Stimulated activated CD4-positive, alpha-beta T cell treated with anti-CD3 and anti-CD28 coated beads, Interleukin-2, amount 100 ng/mL, for 48 hours (primary cell): ENCODE results near the gene F9.
"Not testable (repeated sequence)": the region's sequence is repeated elsewhere in the genome, so short reads cannot be mapped to it uniquely, and the experiment has no call there.

Source experiments
- DNase-seq, 2 donors: peaks; one replicate each; pipeline ENCODE4 v3.0.0-alpha.2; 2020

F9 gene

GRCh38 chrX:139530550-139530949, at the start of gene F9:
Gene F9, plus strand, starts transcription at chrX:139530739. Its CDS starts 26 bp downstream, at chrX:139530765.
- DNase-seq: no peak

DNA sequence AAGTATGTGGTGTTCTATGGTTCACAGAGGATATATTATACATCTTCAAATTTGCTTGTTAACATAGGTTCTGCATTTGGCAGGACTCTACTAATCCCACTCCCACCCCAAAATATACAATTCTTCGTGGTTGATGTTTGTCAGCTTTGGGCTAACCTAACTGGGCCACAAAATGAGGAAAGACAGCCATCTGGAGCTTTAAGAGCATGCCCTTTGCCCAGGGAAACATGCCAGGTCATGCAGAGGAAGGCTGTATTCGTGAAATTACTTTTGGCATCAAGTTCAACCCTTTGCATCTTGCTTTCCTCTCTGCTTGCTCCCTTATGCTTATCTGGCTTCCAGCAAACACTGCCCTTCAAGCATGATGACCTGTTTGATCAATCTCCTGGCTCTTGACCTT, 46.8 kb upstream of the F9 start:
- DNase-seq: no peak

DNA sequence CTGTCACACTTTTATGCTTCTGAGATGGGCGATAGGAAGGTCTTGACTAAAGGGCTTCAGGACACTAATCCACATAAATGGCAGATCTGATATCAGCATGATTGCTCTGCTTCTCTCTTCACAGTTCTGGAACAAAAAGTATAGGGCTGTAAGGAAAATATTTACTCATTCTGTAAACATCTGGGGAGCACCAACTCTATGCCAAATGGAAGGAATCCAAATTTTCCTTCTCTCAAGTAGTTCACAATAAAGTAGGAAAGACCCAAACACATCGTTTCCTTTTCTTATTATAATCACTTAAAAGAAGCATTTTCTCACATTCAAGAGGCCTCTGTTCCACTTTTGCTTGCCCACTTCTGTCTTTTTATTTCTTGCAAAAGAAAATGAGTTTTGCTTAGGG, 45.9 kb upstream of the F9 start:
- DNase-seq: no peak

DNA sequence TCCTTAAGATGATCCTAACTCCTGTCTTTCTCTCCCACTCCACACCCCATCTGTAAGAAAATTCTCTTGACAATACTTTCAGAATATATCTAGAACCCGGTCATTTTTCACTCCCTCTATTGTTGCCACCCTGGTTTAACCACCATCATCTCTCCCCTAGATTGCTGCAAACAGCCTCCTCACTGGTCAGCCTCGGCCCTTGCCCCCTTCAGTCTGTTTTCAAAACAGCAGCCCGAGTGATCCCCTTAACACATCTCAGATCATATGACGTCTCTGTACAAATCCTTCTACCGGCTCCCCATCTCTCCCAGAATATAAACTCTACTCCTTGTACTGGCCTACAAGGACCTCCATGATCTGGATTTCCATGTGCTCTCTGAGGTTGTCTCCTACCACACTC, 35.2 kb upstream of the F9 start:
- DNase-seq: no peak

- no peak for DNase-seq
These were observed 24.2 kb upstream of the F9 start for GRCh38 chrX:139506333-139506732.

DNA sequence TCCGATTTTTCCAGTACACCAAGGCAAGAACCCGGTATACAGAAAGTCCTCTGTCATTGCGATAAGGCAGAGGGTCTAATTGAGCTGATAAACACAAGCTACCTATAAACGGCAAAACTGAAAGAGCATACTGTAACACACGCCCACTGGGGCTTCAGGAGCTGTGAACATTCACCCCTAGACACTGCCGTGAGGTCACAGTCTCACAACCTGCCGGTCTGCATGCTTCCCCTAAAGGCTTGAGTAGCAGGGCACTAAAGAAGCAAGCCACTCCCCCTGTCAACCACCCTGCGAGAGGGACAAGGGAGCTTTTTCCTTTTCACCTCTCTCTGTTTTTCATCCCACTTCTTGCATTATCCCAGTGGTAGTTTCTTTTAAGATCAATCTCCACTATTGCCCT, 22.4 kb upstream of the F9 start:
- DNase-seq: no peak

- no peak for DNase-seq
These were observed 12.1 kb upstream of the F9 start for GRCh38 chrX:139518475-139518874.

- DNase-seq: not testable (repeated sequence)
These were observed 1.7 kb upstream of the F9 start for GRCh38 chrX:139528829-139529228.

DNA sequence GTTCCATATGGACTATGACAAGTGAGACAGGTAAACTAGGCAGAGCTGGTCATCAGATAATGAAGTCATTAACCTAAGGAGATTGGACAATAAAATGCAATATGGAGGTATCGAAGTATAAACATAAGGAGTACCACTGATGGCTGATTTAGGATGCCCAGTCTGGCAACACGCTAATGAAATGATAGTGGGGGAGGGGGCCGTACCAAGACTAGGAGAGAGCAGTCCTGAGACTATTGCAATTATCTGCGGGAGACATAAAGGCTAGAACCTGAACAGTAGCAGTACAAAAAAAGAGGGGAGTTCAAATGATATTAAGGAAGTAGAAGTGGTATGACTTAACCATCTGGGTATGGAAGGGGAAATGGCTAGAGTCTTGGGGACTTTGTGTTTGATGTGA, 2.3 kb downstream of the F9 start:
- DNase-seq: no peak

- DNase-seq: no peak
These were observed 2.9 kb downstream of the F9 start for GRCh38 chrX:139533444-139533843.

DNA sequence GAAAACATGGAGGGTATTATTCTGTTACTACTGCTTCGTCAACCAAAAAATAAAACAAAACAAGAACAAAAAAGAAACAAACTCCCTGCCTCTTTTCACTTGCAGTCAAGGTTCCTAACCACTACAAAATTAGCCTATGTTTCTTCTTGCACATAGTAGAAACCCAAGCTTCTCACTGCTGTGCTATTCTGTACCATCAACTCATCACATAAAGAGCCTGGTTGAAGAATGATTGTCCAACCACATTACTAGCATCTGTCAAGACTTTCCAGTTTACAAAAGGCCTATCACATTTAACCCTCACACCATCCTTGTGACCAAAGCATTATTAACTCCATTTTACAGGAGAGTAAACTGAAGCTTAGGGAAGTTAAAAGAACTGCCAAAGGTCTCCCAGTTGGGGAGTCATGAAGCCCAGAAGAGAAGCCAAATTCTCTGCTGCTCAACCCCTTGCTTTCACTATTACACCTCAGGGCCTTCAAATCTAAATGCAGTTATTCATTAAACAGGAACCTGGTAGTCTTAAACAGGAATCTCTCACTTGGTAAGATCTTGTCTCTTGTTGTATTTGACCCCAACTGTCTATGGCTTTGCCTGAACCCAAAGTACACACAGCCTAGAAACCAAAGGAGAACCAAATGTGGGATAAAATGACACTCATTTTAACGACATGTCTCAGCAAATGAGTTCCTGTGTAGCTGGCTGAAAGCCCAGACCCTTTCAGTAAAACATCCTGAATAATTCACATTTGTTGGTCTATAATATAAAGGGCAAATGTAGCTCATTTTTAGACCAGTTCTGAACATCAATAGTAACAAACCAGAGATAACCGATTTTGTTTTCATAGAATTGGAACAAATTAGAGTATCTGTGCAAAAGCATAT, 8.6 kb downstream of the F9 start:
- DNase-seq: no peak

GRCh38 chrX:139542652-139543051, 12.1 kb downstream of the F9 start:
- no peak for DNase-seq

- no peak for DNase-seq
These were observed 13.4 kb downstream of the F9 start for GRCh38 chrX:139543920-139544319.

DNA sequence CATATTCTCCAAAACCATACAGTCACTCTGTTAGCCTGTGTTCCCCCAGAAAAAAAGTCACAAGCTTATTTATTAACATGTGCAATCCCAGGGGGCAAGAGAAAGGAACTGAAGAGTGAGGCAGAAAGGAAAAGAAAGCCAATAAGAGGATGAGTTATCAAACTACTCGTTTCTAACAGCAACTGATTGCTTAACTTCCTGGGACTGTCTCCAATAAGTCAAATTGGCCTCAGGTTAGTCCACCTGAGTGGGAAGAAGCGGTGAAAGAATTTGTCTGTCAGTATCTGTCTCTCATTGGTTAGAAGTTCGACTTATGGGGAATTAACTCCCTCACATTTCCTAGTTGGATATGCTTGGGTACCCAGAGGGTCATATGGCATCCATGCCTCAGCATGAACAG, 14.1 kb downstream of the F9 start:
- DNase-seq: no peak

- no peak for DNase-seq
These were observed 23.8 kb downstream of the F9 start for GRCh38 chrX:139554376-139554775.

DNA sequence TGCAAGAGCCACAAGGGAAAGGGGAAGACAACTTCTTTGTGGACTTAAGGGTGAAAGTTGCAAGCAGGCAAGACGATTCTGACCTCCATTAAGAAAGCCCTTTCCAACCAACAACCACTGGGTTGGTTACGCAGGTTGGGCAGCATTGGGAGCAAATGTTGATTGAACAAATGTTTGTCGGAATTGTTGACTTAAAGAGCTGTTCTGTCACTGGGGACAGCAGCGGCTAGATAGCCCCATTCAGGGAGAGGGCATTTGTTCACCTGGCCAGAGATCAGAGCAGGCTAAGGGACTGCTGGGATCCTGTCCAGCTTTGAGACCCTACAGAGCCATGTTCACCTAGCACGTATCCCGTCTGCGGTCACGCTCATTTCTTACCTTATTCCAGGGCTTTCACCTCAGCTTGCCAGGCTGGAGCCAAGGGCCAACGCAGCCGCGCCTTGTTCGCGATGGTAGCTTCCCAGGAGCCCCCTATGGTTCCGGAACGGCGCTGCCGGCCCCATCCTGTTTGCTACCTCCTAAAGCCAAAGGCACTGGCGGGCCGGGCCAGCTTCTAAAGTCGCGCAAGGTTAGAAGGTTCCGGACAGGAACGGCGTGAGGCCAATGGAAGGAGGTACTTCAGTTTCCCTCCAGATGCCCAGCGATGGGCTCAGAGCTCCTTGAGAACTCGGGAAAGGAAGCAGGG, 24.6 kb downstream of the F9 start:
- DNase-seq: no peak

DNA sequence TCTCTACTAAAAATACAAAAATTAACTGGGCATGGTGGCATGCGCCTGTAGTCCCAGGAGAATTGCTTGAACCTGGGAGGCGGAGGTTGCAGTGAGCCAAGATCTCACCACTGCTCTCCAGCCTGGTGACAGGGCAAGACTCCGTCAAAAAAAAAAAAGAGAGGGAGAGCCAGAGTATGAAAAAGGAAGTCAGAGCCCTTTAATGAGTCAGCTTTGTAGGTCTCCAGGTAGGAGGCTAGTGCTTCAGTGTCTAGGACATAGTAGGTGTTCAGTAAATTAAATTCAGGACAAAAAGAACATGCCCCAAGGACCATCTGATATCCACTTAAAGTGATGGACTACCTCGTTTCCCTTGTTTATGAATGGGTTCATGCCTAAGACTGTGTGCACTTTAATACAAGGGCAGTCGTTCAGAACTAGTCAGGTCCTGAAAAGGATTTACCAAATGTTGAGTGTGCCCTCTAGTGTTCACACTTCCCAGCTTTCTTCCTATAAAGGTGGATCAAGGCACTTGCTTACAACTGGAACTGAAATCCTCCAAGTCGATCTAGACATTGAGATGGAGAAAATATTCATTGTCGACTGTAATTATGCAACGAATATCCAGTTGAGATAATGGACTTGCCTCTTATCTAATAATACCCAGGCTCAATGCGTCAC, 29.0 kb downstream of the F9 start:
- peak; percentile 1 to 2 for DNase-seq

GRCh38 chrX:139560221-139560620, 29.7 kb downstream of the F9 start:
- no peak for DNase-seq

GRCh38 chrX:139563251-139563650, 32.7 kb downstream of the F9 start:
- DNase-seq: no peak

DNA sequence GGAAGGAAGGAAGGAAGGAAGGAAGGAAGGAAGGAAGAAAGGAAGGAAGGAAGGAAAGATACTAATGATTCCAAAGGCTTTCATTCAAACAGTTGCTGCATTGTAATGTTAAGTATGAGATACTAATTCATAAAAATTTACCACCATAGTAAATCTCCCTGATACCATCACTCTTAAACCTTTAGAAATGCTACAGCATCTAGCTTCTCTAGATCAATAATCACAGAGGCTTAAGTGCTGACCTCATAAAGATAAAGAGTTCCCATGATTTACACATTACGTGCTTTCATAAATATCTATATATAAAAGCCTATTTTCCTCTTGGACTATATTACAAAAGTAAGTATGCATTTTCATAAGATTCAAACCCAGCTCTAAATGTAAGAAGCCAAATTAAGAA, 36.4 kb downstream of the F9 start:
- DNase-seq: no peak

- DNase-seq: no peak
These were observed 50.5 kb downstream of the F9 start for GRCh38 chrX:139581068-139581467.

GRCh38 chrX:139585613-139586012, 55.1 kb downstream of the F9 start:
- DNase-seq: no peak

GRCh38 chrX:139596068-139596467, 65.5 kb downstream of the F9 start:
- no peak for DNase-seq

DNA sequence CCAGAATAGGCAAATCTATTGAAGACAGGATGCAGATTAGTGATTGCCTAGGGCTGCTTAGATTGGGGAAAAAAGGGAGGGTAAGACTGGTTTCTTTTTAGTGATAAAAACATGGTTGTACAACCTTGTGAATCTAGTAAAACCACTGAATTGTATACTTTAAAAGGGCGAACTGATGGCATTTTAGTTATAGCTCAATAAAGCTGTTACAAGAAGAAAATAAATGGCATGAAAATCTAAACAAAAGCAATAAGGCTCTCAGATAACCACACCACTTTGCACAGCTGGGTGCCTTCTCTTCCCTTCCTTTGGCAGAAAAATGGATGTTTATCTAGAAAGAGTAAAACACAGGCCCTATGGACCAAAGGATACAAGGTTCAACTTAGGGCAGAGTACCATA, 69.6 kb downstream of the F9 start:
- DNase-seq: no peak
